ENCODE data around the gene PWP2.
"Not testable (repeated sequence)": the region's sequence is repeated elsewhere in the genome, so short reads cannot be mapped to it uniquely, and the experiment has no call there.

The PWP2 gene

DNA sequence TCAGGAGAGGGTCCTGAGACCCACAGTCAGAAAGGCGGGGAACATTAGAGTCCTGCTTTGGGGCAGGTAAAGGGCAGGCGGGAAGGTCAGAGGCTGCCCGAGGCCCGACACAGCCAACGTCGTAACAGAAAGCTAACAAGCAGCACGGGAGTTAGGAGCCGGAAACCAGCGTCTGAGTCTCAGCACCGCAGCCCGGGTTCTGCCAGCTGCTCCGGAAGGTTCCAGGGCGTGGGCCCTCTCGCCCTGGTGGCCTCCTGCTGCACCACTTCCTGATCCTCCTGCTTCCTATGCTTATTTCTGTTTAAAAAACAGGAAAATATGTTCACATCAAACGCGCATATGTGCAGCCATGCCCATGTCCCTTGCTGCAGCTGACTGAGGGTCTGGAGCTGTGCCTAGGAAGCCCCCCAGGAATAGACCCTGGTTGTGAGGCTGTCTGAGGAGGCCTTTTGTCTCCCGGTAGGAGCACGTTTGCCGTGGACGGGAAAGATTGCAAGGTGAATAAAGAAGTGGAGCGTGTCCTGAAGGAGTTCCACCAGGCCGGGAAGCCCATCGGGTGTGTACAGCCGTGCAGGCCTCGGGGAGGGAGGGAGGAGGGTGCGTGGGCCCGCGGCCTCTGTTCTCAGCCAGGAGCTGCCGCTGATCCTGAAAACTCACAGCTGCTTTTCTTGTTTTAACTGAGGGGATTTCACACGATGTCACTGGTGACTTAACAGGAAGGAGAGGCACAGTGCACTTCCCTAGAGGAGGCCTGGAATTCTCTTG, 32.8 kb downstream of the PWP2 start:
- DNase-seq, result not testable (repeated sequence)

- not testable (repeated sequence) for DNase-seq
These were observed 33.3 kb downstream of the PWP2 start for GRCh38 chr21:44140552-44140932.

- DNase-seq, result not testable (repeated sequence)
These were observed 35.3 kb downstream of the PWP2 start for GRCh38 chr21:44142470-44142869.

DNA sequence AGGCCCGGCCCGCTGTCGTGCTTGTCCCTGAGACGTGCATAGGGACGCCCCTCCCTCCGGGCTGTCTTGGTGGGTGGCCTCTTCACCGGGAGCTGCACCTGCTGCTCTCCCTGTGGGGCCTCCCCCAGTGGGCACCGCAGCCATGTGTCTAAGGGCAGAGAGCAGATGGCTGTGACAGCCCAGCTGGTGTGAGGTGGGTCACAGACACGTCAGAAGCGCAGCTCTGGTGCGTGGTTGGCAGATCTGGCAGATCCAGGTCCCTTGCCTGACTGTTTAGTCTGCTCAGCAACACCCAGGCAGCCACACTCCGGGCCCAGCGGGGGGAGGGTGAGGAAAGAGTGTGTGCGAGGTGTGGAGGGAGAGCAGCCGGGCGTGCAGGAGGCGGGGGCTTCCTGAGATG, 36.2 kb downstream of the PWP2 start:
- DNase-seq, result not testable (repeated sequence)

DNA sequence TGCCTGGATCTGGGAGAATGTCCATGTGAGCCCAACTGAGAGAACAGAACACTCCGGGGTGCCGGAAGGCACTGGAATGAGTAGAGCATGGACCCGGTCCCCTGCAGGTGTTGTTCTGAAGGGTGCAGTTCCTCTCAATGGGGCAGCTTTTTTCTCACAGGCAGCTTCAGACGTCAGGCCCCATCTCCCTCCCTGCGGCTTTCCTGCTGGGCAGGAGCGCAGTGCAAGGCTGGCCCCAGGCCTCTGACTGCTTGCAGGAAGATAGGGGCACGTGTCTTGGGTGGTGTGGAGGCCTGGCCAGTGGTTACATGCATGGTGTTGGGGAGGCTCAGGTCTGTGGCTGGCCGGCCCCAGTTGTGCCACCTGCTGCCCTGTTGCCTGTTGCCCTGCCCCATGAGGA, 36.8 kb downstream of the PWP2 start:
- DNase-seq, result not testable (repeated sequence)

DNA sequence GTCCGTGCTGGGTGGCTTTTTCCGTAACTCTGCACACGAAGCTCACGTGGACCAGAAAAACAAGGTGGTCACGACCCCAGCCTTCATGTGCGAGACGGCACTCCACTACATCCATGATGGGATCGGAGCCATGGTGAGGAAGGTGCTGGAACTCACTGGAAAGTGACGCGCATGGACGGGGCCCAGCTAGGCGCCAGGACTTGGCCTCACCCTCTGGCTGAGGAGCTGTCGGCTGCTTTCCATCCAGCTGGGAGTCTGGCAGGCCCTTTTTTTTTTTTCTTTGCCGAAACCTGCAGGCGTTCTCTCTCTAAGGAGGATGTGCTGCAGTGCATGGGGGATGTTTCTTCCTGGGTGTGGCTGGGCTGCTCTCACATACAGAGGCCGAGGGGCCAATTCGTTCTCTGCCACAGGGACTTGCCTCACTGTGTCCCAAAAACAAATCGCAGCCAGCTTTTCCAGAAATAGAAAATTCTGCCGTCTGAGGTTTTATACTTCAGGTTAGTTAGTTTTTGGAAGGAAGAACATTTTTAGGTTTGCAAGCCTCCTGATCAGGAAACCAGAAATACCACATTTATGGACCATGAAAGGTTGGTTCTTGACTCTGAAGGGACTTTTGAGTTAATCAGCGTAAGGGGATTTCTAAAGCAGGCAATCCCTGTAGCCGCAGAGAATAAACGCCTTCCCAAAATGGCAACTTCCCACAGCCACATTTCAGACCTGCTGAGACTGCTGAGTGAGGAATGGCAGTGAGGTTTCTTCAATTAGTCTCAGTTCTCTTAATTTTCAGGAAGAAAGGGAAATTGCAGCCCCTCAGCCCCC, 37.8 kb downstream of the PWP2 start:
- DNase-seq, result not testable (repeated sequence)

- not testable (repeated sequence) for DNase-seq
These were observed 38.4 kb downstream of the PWP2 start for GRCh38 chr21:44145616-44146015.

GRCh38 chr21:44147108-44147507, 39.9 kb downstream of the PWP2 start:
- DNase-seq, result not testable (repeated sequence)

GRCh38 chr21:44150255-44150654, 43.1 kb downstream of the PWP2 start:
- not testable (repeated sequence) for DNase-seq

- not testable (repeated sequence) for DNase-seq
These were observed 46.2 kb downstream of the PWP2 start for GRCh38 chr21:44153214-44153888.

DNA sequence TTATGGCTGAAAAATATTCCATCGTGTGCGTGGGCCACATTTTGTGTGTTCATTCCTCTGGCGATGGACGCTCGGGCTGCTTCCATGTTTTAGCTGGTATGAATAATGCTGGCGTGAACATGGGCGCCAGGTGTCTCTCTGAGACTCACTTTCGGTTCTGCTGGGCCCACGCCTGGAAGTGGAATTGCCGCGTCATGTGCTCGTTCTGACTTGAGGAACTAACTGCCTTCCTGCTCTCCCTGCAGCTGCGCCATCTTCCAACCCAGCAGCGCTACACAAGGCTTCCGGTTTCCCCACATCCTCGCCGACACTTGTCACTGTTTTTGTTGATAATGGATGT, 46.7 kb downstream of the PWP2 start:
- not testable (repeated sequence) for DNase-seq

DNA sequence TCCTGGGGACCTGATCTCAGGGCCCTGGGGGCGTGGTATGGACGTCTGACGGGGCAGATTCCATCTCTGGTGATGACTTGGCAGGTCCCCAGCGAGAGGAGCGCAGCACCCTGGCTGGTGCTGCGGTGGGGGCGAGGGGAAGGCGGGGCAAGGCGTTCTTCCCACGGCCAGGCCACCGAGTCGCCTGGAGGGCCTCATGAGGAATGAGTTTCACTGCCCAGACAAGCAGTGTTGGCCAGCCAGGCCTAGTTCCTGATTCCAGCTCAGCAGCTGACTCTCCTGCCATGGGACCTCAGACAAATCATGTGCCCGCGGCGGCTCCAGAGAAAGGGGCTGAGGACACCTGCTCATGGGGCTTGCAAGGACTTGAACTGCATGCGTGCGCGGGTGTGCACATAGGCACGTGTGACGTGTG, 47.6 kb downstream of the PWP2 start:
- not testable (repeated sequence) for DNase-seq

DNA sequence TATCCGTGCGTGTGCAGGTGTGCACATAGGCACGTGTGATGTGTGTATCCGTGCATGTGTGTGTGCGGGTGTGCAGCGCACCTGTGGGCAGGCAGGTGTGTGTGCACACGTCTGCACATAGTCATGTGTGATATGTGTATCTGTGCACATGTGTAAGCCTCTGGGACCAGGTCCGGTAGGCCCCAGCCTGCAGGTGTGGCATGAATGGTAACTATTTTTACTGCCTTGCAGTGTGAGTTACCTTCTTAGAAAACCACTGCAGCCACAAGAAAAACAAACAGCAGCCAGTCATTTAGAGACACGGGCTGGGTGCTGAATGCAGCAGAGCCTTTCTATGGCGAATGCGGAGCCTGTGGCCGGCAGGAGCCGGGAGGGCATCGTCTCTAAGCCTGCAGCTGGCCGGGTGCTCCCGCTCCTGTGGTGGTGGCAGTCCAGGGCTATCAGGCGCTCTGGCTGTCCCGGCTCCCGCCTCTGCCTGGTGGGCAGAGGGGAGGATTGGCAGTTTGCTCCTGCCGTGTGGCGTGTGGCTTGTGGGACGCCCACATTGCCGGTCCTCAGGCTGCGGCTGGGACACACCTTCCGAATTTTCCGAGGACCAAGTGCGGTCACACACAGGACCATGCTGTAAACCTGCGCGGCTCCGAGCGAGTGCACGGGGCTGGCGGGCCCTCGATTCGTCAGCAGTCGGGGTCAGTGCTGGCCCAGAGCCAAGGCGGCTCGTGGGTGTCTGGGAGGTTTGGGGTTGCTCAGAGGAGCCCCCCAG, 48.2 kb downstream of the PWP2 start:
- DNase-seq, result not testable (repeated sequence)

- DNase-seq, result not testable (repeated sequence)
These were observed 48.8 kb downstream of the PWP2 start for GRCh38 chr21:44155994-44156380.

DNA sequence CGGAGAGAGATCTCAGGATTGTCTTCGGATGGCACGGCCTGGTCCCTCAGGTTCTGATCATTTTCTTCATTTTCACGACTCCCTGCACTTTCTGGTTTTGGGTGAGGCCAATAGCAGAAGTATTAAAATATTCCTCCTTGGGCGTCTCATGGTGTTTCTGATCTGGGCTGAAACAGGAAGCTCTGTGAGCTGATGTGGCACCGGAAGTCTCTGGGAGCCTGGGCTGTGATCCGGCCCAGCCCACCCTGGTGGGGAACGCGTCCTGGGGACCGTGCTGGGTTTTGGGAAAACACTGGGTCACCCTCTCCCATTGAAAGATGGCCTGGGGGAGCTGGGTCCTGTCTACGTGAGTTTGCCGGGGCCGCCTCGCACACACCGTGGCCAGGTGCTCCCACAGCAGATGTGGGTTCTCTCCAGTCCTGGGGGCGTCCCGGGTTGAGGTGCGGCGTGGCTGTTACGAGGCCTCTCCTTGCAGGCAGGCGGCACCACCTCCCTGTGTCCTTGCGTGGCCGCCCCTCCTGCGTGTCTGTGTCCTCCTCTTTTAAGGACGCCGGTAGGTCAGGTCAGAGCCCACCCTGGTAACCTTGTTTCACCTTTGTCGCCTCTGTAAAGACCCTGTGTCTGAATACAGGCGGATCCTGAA, 50.4 kb downstream of the PWP2 start:
- not testable (repeated sequence) for DNase-seq

DNA sequence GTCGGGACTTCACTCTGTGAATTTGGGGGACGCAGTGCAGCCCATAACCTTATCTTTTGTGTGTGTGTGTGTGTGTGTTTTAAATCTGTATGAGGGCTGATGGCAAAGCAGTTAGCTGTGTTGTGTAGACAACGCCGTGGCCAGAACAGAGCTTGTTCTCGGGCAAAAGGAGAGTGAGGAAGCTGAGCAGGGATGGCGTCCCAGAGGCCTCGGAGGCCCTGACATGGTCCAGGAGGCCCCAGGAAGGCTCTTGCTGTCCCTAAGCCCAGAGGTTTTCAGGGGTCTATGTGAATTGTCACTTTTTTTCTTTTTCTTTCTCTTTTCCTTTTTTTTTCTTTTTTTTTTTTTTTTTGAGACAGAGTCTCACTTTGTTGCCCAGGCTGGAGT, 50.9 kb downstream of the PWP2 start:
- DNase-seq, result not testable (repeated sequence)

DNA sequence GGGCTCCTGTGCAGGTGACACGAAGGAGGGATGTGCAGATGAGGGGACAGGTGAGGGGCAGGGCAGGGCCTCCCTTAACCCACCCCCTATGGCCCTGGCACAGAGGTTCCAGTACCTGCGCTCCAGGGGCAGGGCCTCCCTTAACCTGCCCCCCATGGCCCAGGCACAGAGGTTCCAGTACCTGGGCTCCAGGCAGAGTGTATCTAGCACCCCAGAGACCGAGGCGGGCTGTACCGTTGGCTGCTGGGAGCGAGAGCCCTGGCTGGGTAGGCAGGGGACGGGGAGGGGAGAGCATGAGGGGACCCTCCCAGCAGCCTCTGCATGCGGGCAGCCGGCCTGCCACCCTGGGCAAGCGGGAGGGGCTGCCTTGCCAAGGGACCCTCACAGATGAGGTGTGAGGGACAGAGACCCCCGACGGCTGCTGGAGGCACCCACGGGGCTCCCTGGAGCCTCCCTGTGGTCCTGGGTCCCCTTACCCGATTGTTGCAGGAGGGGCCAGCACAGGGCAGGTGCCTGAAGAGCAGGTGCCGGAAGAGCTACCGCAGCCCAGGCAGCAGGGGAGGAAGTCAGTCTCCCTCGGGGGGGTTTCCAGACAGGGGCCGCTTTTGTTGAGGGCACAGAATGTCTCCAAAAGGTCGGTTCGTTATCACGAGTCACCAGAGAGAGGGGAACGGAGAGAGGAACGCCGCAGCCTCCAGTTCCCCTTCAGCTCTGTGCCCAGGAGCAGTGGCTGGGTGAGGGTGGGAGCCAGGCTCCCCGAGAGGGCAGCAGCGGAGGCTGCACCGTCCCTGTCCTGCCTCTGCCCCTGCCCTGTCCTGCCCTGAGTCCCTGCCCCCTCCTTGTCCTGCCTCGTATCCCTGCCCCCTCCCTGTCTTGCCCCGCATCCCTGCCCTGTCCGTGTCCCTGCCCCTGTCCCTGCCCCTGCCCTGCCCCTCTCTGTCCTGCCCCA, 52.4 kb downstream of the PWP2 start:
- DNase-seq, result not testable (repeated sequence)

GRCh38 chr21:44160298-44160672, 53.1 kb downstream of the PWP2 start:
- not testable (repeated sequence) for DNase-seq

- not testable (repeated sequence) for DNase-seq
These were observed 53.6 kb downstream of the PWP2 start for GRCh38 chr21:44160821-44161220.

GRCh38 chr21:44163167-44163653, 56.0 kb downstream of the PWP2 start:
- not testable (repeated sequence) for DNase-seq

DNA sequence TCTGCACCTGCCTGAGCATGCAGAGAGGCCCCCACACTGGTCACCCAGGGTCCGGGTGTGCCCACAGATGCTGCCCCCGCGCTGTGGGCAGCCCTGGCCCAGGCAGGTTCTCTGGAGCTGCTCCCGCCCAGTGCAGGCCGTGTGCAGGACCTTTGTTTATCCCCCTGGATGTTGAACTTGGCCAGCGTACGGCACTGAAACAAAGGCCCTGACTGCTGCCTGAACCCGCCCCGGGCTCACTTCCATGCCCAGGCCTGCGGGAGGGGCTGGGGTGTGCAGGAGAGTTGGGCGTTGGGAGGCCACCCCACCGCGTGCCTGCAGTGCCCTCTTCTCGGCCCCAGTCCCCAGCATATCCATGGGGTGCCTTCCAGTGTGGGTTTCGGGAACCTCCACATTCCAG, 58.7 kb downstream of the PWP2 start:
- not testable (repeated sequence) for DNase-seq

All from CD4-positive, alpha-beta T cell treated with Interleukin-17A for 4 hours (primary cell).